IMR-90 (cell line): ENCODE results near the gene AQP9. TPM values are rescaled to one million over a fixed set of nuclear protein-coding genes. Genes with fewer than 3 reads are reported as not detected.

Source experiments
- ATAC-seq: fragments of 200-7000 bp; cut with Tn5 transposase; 2 replicates; pipeline ENCODE4 v1.9.1; 2020; ENCODE audit warnings: low read depth, mild to moderate bottlenecking, moderate library complexity
- BruUV-seq: library from RNA; stranded (reverse); fragments of 400-500 nt; replicated peaks from 2 replicates; lab custom pipeline; 2021; lab: Mats Ljungman, UMichigan
- CTCF ChIA-PET: fragments of 300-600 bp; formaldehyde crosslinking; extraction: SDS; loops from one replicate; lab custom pipeline; 2021; ENCODE audit warnings: antibody characterized with exemption; lab: Yijun Ruan, JAX
- POLR2A ChIA-PET: fragments of 300-600 bp; sonication (Branson Sonifier 250); formaldehyde crosslinking; loops from one replicate; lab custom pipeline; 2022; ENCODE audit warnings: antibody characterized with exemption; ENCODE audit not compliant: unreplicated experiment; lab: Charles Lee
- DNase-seq: peaks from one replicate; pipeline ENCODE4 v3.0.0; 2013
- H2AFZ ChIP-seq: replicated peaks from 2 replicates; pipeline ENCODE3; 2013; ENCODE audit warnings: low read length, mild to moderate bottlenecking; ENCODE audit not compliant: poor library complexity
- H2AK5ac ChIP-seq: 2 replicates; pipeline ENCODE4 v1.6.1; 2013; ENCODE audit warnings: low read depth, low read length, inconsistent platforms
- H2AK9ac ChIP-seq: replicated peaks from 2 replicates; pipeline ENCODE3; 2013; ENCODE audit warnings: mild to moderate bottlenecking, low read depth, low read length, moderate library complexity; ENCODE audit not compliant: poor library complexity
- H2BK120ac ChIP-seq: 2 replicates; pipeline ENCODE4 v1.6.1; 2013; ENCODE audit warnings: low read depth, low read length, inconsistent platforms
- H2BK15ac ChIP-seq: 3 replicates; pipeline ENCODE4 v1.6.1; 2013; ENCODE audit warnings: low read depth, low read length, inconsistent platforms
- H2BK20ac ChIP-seq: 2 replicates; pipeline ENCODE4 v1.6.1; 2013; ENCODE audit warnings: low read depth, mild to moderate bottlenecking, inconsistent platforms, low read length, moderate library complexity
- H2BK5ac ChIP-seq: 2 replicates; pipeline ENCODE4 v1.6.1; 2013; ENCODE audit warnings: mild to moderate bottlenecking, low read depth, low read length, inconsistent platforms; ENCODE audit not compliant: poor library complexity, severe bottlenecking
- H3K14ac ChIP-seq: replicated peaks from 2 replicates; pipeline ENCODE4 v1.6.1; 2013; ENCODE audit warnings: low read depth, low read length, inconsistent platforms
- H3K18ac ChIP-seq: 2 replicates; pipeline ENCODE4 v1.6.1; 2013; ENCODE audit warnings: low read depth, low read length, control low read depth
- H3K23ac ChIP-seq: 2 replicates; pipeline ENCODE4 v1.6.1; 2013; ENCODE audit warnings: low read depth, low read length, inconsistent platforms
- H3K27ac ChIP-seq: 2 replicates; pipeline ENCODE4 v1.5.1; 2013; ENCODE audit warnings: mild to moderate bottlenecking, control low read depth, low read length; ENCODE audit not compliant: insufficient read depth
- H3K27me3 ChIP-seq: 2 replicates; pipeline ENCODE4 v1.6.1; 2013; ENCODE audit warnings: low read length; ENCODE audit not compliant: control insufficient read depth, insufficient read depth
- H3K36me3 ChIP-seq: 2 replicates; pipeline ENCODE4 v1.6.1; 2013; ENCODE audit warnings: low read length, mixed read lengths; ENCODE audit not compliant: control insufficient read depth, insufficient read depth
- H3K4ac ChIP-seq: 2 replicates; pipeline ENCODE4 v1.6.1; 2013; ENCODE audit warnings: low read depth, low read length, inconsistent platforms
- H3K4me1 ChIP-seq: 2 replicates; pipeline ENCODE4 v1.6.1; 2013; ENCODE audit warnings: low read length, mixed read lengths; ENCODE audit not compliant: control insufficient read depth, insufficient read depth
- H3K4me2 ChIP-seq: 2 replicates; pipeline ENCODE4 v1.6.1; 2013; ENCODE audit warnings: low read depth, mild to moderate bottlenecking, control low read depth, low read length, moderate library complexity
- H3K4me3 ChIP-seq: 2 replicates; pipeline ENCODE4 v1.5.1; 2013; ENCODE audit warnings: low read depth, mild to moderate bottlenecking, control low read depth, low read length, moderate library complexity; ENCODE audit not compliant: insufficient read depth
- H3K56ac ChIP-seq: 2 replicates; pipeline ENCODE4 v1.6.1; 2013; ENCODE audit warnings: low read length, inconsistent platforms; ENCODE audit not compliant: insufficient read depth; ENCODE audit errors: extremely low read depth
- H3K79me1 ChIP-seq, 2 experiments: 2 replicates each; pipeline ENCODE4 v1.6.1; 2013; ENCODE audit warnings: low read length in 2 of 2, inconsistent platforms in 1 of 2, low read depth in 1 of 2
- H3K9ac ChIP-seq: 2 replicates; pipeline ENCODE4 v1.6.1; 2013; ENCODE audit warnings: low read depth, low read length, control low read depth
- H3K9me1 ChIP-seq: 2 replicates; pipeline ENCODE4 v1.6.1; 2013; ENCODE audit warnings: low read length, inconsistent platforms; ENCODE audit not compliant: insufficient read depth
- H3K9me3 ChIP-seq: 2 replicates; pipeline ENCODE4 v1.6.1; 2013; ENCODE audit warnings: low read length; ENCODE audit not compliant: control insufficient read depth, insufficient read depth
- H4K20me1 ChIP-seq: 2 replicates; pipeline ENCODE4 v1.6.1; 2013; ENCODE audit warnings: low read length, inconsistent platforms; ENCODE audit not compliant: insufficient read depth
- H4K5ac ChIP-seq: 2 replicates; pipeline ENCODE4 v1.6.1; 2013; ENCODE audit warnings: mild to moderate bottlenecking, low read depth, low read length, control low read depth
- H4K8ac ChIP-seq, 2 experiments: 2 replicates each; pipeline ENCODE4 v1.6.1; 2013; ENCODE audit warnings: low read depth in 2 of 2, low read length in 2 of 2, control low read depth in 1 of 2, inconsistent platforms in 1 of 2
- H4K91ac ChIP-seq: 2 replicates; pipeline ENCODE4 v1.6.1; 2013; ENCODE audit warnings: low read depth, low read length, inconsistent platforms; ENCODE audit not compliant: insufficient read depth
- ELK1 ChIP-seq: fragments of 150-350 bp; IDR thresholded peaks from 2 replicates; pipeline ENCODE4 v1.6.1; 2016; ENCODE audit warnings: low read depth, mild to moderate bottlenecking, low read length, moderate library complexity, borderline replicate concordance
- FOS ChIP-seq: fragments of 150-350 bp; IDR thresholded peaks from 2 replicates; pipeline ENCODE4 v1.6.1; 2016; ENCODE audit warnings: low read depth, low read length
- MAFK ChIP-seq: IDR thresholded peaks from 2 replicates; pipeline ENCODE4 v1.6.1; 2012; ENCODE audit warnings: low read depth, low read length, improper control_type of control experiment
- MAZ ChIP-seq: IDR thresholded peaks from 2 replicates; pipeline ENCODE4 v1.6.1; 2012; ENCODE audit warnings: low read depth, mild to moderate bottlenecking, low read length, improper control_type of control experiment, moderate library complexity, borderline replicate concordance
- RAD21 ChIP-seq: IDR thresholded peaks from 2 replicates; pipeline ENCODE4 v1.6.1; 2012; ENCODE audit warnings: low read length, improper control_type of control experiment
- RFX5 ChIP-seq: IDR thresholded peaks from 2 replicates; pipeline ENCODE4 v1.8.0; 2012; ENCODE audit warnings: low read depth, mild to moderate bottlenecking, low read length, moderate library complexity
- SMC3 ChIP-seq: fragments of 150-350 bp; IDR thresholded peaks from 2 replicates; pipeline ENCODE4 v1.6.1; 2016; ENCODE audit warnings: low read depth, mild to moderate bottlenecking, antibody characterized with exemption, low read length, moderate library complexity
- USF2 ChIP-seq: fragments of 150-350 bp; IDR thresholded peaks from 2 replicates; pipeline ENCODE4 v1.6.1; 2017; ENCODE audit warnings: mild to moderate bottlenecking, antibody characterized with exemption, low read length, low read depth
- WGBS, 2 experiments: methylation state at CpG; one replicate each; pipeline versions ENCODE4 v1.1.5 to v1.1.7; 2013; ENCODE audit warnings: missing lambda C conversion rate in 2 of 2; ENCODE audit not compliant: insufficient read length in 1 of 2; ENCODE audit errors: extremely low coverage in 2 of 2; 5-methylcytosine and 5-hydroxymethylcytosine counted together
- dilution Hi-C: fragments of 300-500 bp; cut with HindIII; formaldehyde crosslinking; loops from one replicate; pipeline ENCODE4 v1.14.3; 2018; ENCODE audit warnings: low sequenced_read_pairs; ENCODE audit not compliant: unreplicated experiment
- in situ Hi-C: fragments of 300-500 bp; cut with MboI; formaldehyde crosslinking; loops from 3 replicates; pipeline ENCODE4 v1.14.3; 2019; ENCODE audit warnings: low sequenced_read_pairs, inconsistent platforms, mixed read lengths
- intact Hi-C: fragments of 100-400 bp; cut with micrococcal nuclease; formaldehyde crosslinking; loops from 2 replicates; pipeline ENCODE4 v1.10.0; 2022
- polyA plus RNA-seq, 3 experiments: library from polyadenylated mRNA; depleted of rRNA; stranded (reverse); fragments of >200 nt; gene quantifications; 2 replicates each; pipeline ENCODE4 v1.2.3, GENCODE V29; 2012; ENCODE audit warnings: low replicate concordance in 1 of 3
- total RNA-seq: library from RNA; depleted of rRNA; stranded (reverse); fragments of >200 nt; gene quantifications from 2 replicates; pipeline ENCODE4 v1.2.3, GENCODE V29; 2012

AQP9 gene
- total and polyA plus RNA-seq, 2 of the 4 experiments (the other 2 are of a cell fraction) = not detected

GRCh38 chr15:58118272-58118671, 19.9 kb upstream of the AQP9 start:
- Histone ChIP-seq H3K27me3 (no peaks in the 10 kb centered on the region; the same call in 1 of the 2 replicates), H2AFZ (no peak overlapping the region), H3K36me3 (no peaks in the 10 kb centered on the region), H3K79me1 (no peaks in the 10 kb centered on the region), H3K27ac (no peak overlapping the region), H4K5ac (no peak overlapping the region), H2AK5ac (no peak overlapping the region), H2BK120ac (no peak overlapping the region), H4K8ac (no peak overlapping the region), H3K4me1 (no peaks in the 10 kb centered on the region), H2BK15ac (no peak overlapping the region), H3K4me2 (no peak overlapping the region), H3K9ac (no peak overlapping the region), H3K56ac (no peak overlapping the region), H3K4me3 (no peak overlapping the region), H3K9me3 (no peaks in the 10 kb centered on the region), H2AK9ac (no peak overlapping the region), H2BK5ac (no peak overlapping the region), H2BK20ac (no peak overlapping the region), H3K9me1 (no peaks in the 10 kb centered on the region), H3K18ac (no peak overlapping the region), H3K14ac (no peak overlapping the region), H3K4ac (no peak overlapping the region), H3K23ac (no peak overlapping the region), H4K91ac (no peak overlapping the region), H4K20me1 (no peaks in the 10 kb centered on the region)
- dilution Hi-C loops (no loop called here), in situ Hi-C loops (no loop called here), intact Hi-C loops (no loop called here)
- no peak for TF ChIP-seq MAZ
- no peak for TF ChIP-seq ELK1
- TF ChIP-seq MAFK = no peak
- TF ChIP-seq SMC3 = no peak
- no peak for TF ChIP-seq RFX5
- TF ChIP-seq USF2 = no peak
- TF ChIP-seq FOS = no peak
- TF ChIP-seq RAD21 = no peak
- ChIA-PET POLR2A (no interaction called here), CTCF (no interaction called here)
- ATAC-seq (no peak), DNase-seq (no peak)
- BruUV-seq = no TSS peak
- WGBS, 2 experiments = 71% methylated on average over 4 of the region's 5 CpGs; no CpG with 5 or more reads in 1 of the 2 experiments
